ENCODE measurements around the gene RHNO1. TPM values are rescaled to one million over a fixed set of nuclear protein-coding genes. Genes with fewer than 3 reads are reported as not detected.

RHNO1 gene
- total and polyA plus RNA-seq, 2 of the 8 experiments (the other 6 are each of a cell fraction or from before 2014, with no cell fraction given) = 55.8 to 56.9 TPM

GRCh38 chr12:2877047-2877952 lies at the start of gene RHNO1, which contains the start of gene FOXM1 (continued):
- TF ChIP-seq POLR2AphosphoS5 (IDR thresholded peaks at IDR 0.05; ENCODE audit: low read depth, low read length) (peak; percentile 67; the same call in 1 of the 2 replicates), EGR1 (IDR thresholded peaks at IDR 0.05; ENCODE audit: borderline replicate concordance, low read depth, low read length) (peak; percentile 76; the same call in 1 of the 2 replicates), MAX (IDR thresholded peaks at IDR 0.05) (peak; percentile 38), ATF3 (IDR thresholded peaks at IDR 0.05; ENCODE audit: insufficient read depth, low read depth, low read length) (peak; percentile 61; the same call in 1 of the 2 replicates), PHF8 (conservative IDR thresholded peaks at IDR 0.05; ENCODE audit: low read depth, low read length) (peak; percentile 80; the same call in 1 of the 2 replicates), RFX5 (IDR thresholded peaks at IDR 0.05; ENCODE audit: borderline replicate concordance, low read depth, low read length) (no peak), TBP (IDR thresholded peaks at IDR 0.05; ENCODE audit: low read depth, low read length) (peak; percentile 87), USF2 (IDR thresholded peaks at IDR 0.05; ENCODE audit: low read length) (peak; percentile 96), GTF2F1 (IDR thresholded peaks at IDR 0.05; ENCODE audit: borderline replicate concordance, low read depth, low read length) (peak; percentile 69; the same call in 1 of the 2 replicates), KDM4A (IDR thresholded peaks at IDR 0.05; ENCODE audit: low read depth, low read length, severe bottlenecking) (peak; percentile 56), CEBPB (IDR thresholded peaks at IDR 0.05; ENCODE audit: low read depth, low read length) (no peak), TAF1 (IDR thresholded peaks at IDR 0.05; ENCODE audit: low read depth, low read length) (peak; percentile 93), YY1 (IDR thresholded peaks at IDR 0.05; ENCODE audit: low read depth, low read length) (peak; percentile 87), NRF1 (IDR thresholded peaks at IDR 0.05; ENCODE audit: low read depth, low read length) (no peak), CTBP2 (IDR thresholded peaks at IDR 0.05; ENCODE audit: borderline replicate concordance, insufficient read depth, insufficient read length, low read length) (no peak), ZNF274 (IDR thresholded peaks at IDR 0.05; ENCODE audit: borderline replicate concordance, extremely low read depth, low read length) (no peak), JUN (IDR thresholded peaks at IDR 0.05; ENCODE audit: low read depth, low read length) (no peak), RXRA (IDR thresholded peaks at IDR 0.05; ENCODE audit: insufficient read depth, low read depth, low read length) (no peak), POLR2A (IDR thresholded peaks at IDR 0.05; ENCODE audit: control extremely low read depth in 1 of 2, low read depth in 2 of 2, low read length in 2 of 2) (peak in 1 of 2 experiments; percentile 81; a peak in 2 of 3 replicates), TEAD4 (IDR thresholded peaks at IDR 0.05; ENCODE audit: low read depth, low read length) (peak; percentile 88)
